NCI-H2227 (cell line): ENCODE measurements around the gene GSTK1.
"Not testable (repeated sequence)": the region's sequence is repeated elsewhere in the genome, so short reads cannot be mapped to it uniquely, and the experiment has no call there.

ENCODE experiments used
- DNase-seq: peaks from one replicate; lab custom pipeline; 2025; ENCODE audit not compliant: unreplicated experiment; lab: John Stamatoyannopoulos, UW

The GSTK1 gene

GRCh38 chr7:143263266-143264195, at the start of gene GSTK1:
GSTK1 (plus strand) TSS chr7:143263441; CDS start chr7:143263514, 73 bp downstream.
- peak; percentile 83 for DNase-seq

- DNase-seq, result not testable (repeated sequence)
Measured at GRCh38 chr7:143213478-143213877, 49.8 kb upstream of the GSTK1 start.

GRCh38 chr7:143214789-143215679, 48.2 kb upstream of the GSTK1 start:
- peak; percentile 84 for DNase-seq

GRCh38 chr7:143216151-143216550, 47.1 kb upstream of the GSTK1 start:
- no peak for DNase-seq

- DNase-seq, result no peak
Measured at GRCh38 chr7:143216686-143217085, 46.6 kb upstream of the GSTK1 start.

GRCh38 chr7:143217806-143218205, 45.4 kb upstream of the GSTK1 start:
- DNase-seq, result no peak

- DNase-seq, result no peak
Measured at GRCh38 chr7:143221286-143221685, 42.0 kb upstream of the GSTK1 start.

GRCh38 chr7:143221737-143222136, 41.5 kb upstream of the GSTK1 start, which contains the start of gene TAS2R40:
TAS2R40 (plus strand) TSS chr7:143222037; CDS start chr7:143222079, 42 bp downstream.
- DNase-seq, result no peak

GRCh38 chr7:143222782-143223181, 40.5 kb upstream of the GSTK1 start:
- DNase-seq, result no peak

- DNase-seq, result no peak
Measured at GRCh38 chr7:143223784-143224183, 39.5 kb upstream of the GSTK1 start.

- no peak for DNase-seq
Measured at GRCh38 chr7:143225047-143225446, 38.2 kb upstream of the GSTK1 start.

- DNase-seq, result no peak
Measured at GRCh38 chr7:143227806-143228205, 35.4 kb upstream of the GSTK1 start.

GRCh38 chr7:143229054-143229790, 34.0 kb upstream of the GSTK1 start:
- DNase-seq, result peak; percentile 12

- DNase-seq, result no peak
Measured at GRCh38 chr7:143230602-143231457, 32.4 kb upstream of the GSTK1 start.

- no peak for DNase-seq
Measured at GRCh38 chr7:143233816-143234532, 29.3 kb upstream of the GSTK1 start.

GRCh38 chr7:143234533-143234875, 28.7 kb upstream of the GSTK1 start:
- no peak for DNase-seq

GRCh38 chr7:143235561-143235960, 27.7 kb upstream of the GSTK1 start:
- DNase-seq, result no peak

GRCh38 chr7:143236408-143236990, 26.7 kb upstream of the GSTK1 start:
- DNase-seq, result no peak

- DNase-seq, result no peak
Measured at GRCh38 chr7:143237366-143237765, 25.9 kb upstream of the GSTK1 start.
